ENCODE data around the gene XPR1.
"Not testable (repeated sequence)": the region's sequence is repeated elsewhere in the genome, so short reads cannot be mapped to it uniquely, and the experiment has no call there.

DNA sequence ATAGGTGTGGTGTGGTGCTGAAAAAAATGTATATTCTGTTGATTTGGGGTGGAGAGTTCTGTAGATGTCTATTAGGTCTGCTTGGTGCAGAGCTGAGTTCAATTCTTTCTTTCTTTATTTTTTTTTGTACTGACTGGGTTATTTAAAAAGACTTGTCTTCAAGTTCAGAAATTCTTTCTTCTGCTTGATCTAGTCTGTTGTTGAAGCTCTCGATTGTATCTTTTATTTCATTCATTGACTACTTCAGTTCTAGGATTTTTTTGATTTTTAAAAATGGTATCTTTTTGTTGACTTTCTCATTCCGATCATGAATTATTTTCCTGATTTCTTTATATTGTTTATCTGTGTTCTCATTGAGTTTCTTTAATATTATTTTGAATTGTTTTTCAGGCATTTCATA is 70.6 kb downstream of the XPR1 start:
- TF ChIP-seq, protein P1, sequence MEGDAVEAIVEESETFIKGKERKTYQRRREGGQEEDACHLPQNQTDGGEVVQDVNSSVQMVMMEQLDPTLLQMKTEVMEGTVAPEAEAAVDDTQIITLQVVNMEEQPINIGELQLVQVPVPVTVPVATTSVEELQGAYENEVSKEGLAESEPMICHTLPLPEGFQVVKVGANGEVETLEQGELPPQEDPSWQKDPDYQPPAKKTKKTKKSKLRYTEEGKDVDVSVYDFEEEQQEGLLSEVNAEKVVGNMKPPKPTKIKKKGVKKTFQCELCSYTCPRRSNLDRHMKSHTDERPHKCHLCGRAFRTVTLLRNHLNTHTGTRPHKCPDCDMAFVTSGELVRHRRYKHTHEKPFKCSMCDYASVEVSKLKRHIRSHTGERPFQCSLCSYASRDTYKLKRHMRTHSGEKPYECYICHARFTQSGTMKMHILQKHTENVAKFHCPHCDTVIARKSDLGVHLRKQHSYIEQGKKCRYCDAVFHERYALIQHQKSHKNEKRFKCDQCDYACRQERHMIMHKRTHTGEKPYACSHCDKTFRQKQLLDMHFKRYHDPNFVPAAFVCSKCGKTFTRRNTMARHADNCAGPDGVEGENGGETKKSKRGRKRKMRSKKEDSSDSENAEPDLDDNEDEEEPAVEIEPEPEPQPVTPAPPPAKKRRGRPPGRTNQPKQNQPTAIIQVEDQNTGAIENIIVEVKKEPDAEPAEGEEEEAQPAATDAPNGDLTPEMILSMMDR (IDR thresholded peaks at IDR 0.05; ENCODE audit: insufficient read depth, low read length, poor library complexity, severe bottlenecking) = not testable (repeated sequence)
- not testable (repeated sequence) for TF ChIP-seq EZH2phosphoT487 (conservative IDR thresholded peaks at IDR 0.05; ENCODE audit: low read length)
